Measurements from ENCODE around the gene KCNK1.
"Not testable (repeated sequence)": the region's sequence is repeated elsewhere in the genome, so short reads cannot be mapped to it uniquely, and the experiment has no call there.

KCNK1 gene

GRCh38 chr1:233617025-233617424 lies 3.1 kb downstream of the KCNK1 start:
- TF ChIP-seq ZNF274 (IDR thresholded peaks at IDR 0.05; ENCODE audit: low read depth, low read length): no peak
- H3K4me3 ChIP-seq (ENCODE audit: low read length): peak overlapping the region; percentile 70; the same call in 1 of the 2 replicates

GRCh38 chr1:233619414-233619813 lies 5.5 kb downstream of the KCNK1 start:
- H3K4me3 ChIP-seq (ENCODE audit: low read length): not testable (repeated sequence)

DNA sequence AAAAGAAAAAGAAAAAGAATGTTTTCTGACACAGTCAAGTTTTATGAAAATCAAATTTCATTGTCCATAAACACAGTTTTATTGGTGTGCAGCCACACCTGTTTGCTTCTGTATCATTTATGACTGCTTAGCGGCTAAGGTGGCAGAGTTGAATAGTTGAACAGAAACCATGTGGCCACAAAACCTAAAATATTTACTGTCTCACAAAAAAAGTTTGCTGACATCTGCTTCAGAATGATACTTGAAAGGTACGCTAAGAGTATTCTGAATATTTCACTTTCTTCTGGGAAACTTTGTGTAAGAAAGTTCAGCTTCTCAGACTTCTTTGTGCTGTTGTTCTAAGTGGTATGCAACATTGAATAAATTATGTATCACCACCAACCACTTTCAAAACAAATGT lies 6.2 kb downstream of the KCNK1 start:
- no peak overlapping the region; the same call in 1 of the 2 replicates for H3K4me3 ChIP-seq (ENCODE audit: low read length)
- no peak for TF ChIP-seq ZNF274 (IDR thresholded peaks at IDR 0.05; ENCODE audit: low read depth, low read length)

DNA sequence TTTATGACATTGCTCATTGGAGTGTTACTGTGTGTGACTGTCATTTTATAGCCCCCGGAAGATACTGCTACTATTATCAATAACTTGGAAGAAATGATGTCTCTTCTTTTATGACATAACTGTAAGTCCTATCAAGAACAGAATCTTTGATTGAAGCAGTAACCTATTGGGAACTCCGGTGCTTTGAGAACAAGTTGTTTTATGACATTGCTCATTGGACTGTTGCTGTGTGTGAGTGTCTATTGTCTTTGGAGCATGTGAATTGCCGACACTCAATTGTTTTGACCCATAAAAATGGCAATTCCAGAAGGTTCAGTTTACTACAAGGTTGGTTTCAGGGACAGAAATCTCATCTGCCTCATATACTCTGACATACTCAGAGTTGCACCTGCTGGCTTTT lies 8.0 kb downstream of the KCNK1 start:
- no peak overlapping the region for H3K4me3 ChIP-seq (ENCODE audit: low read length)
- TF ChIP-seq ZNF274 (IDR thresholded peaks at IDR 0.05; ENCODE audit: low read depth, low read length): no peak

GRCh38 chr1:233624289-233624688 lies 10.4 kb downstream of the KCNK1 start:
- no peak for TF ChIP-seq ZNF274 (IDR thresholded peaks at IDR 0.05; ENCODE audit: low read depth, low read length)
- no peak overlapping the region for H3K4me3 ChIP-seq (ENCODE audit: low read length)

DNA sequence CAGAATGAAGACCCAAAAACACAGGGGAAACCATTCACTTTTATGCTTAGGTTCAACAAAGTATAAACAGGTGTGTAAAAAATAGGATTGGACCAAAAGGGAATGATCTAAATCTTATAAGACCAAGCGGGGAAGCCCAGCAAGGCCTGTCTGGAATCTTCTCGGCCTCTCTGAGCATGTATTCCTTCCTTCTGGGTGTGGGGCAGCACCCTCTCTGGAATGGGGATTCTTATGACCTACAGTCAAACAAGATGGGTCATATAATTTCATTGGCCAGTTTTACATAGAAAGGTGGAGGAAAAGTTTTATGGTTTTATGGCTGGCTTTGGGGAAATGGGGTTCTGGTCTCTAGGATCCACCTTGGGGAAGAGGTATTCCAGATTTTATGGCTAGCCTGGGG lies 11.2 kb downstream of the KCNK1 start:
- no peak for TF ChIP-seq ZNF274 (IDR thresholded peaks at IDR 0.05; ENCODE audit: low read depth, low read length)
- H3K4me3 ChIP-seq (ENCODE audit: low read length): no peak overlapping the region

DNA sequence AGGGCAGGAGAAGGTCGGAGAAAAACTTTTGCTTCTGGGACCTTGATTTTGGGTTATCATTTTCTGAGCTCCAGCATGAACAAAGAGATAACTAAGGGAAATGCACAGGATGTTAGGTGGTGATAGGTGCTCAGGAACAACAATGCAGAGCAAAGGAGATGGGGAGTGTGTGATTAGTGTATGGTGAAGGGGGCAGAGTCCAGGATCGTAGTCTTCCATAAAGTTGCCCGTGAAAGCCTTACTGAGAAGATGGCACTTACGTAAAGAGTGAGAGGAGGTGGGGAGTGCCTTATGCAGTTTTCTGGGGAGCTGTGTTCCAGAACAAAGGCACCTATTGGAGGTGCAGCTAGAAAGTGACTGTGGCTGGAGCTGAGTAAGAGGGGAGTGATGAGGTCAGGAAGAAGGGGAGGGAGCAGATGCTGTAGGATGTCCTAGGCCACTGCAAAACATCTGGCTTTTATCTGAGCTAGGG lies 11.6 kb downstream of the KCNK1 start:
- no peak overlapping the region for H3K4me3 ChIP-seq (ENCODE audit: low read length)
- no peak for TF ChIP-seq ZNF274 (IDR thresholded peaks at IDR 0.05; ENCODE audit: low read depth, low read length)

DNA sequence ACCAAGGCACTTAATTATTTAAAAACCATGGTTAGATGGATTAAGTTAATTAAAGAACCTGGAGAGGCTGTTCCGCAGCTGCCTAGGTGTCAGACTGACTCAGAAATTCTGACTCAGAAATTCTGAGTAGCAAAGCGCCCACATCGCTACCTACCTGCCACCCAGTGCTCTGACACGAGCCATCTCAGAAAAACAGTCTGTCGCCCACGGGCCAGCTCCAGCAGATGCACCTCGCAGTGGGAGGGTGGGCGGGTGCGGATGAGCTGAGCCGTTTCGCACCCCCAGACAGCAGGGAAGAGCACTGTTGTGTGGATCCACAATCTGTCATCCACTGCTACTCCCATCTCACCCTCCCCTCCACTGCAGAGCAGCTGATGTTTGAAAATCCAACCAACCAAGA lies 13.5 kb downstream of the KCNK1 start:
- no peak for TF ChIP-seq ZNF274 (IDR thresholded peaks at IDR 0.05; ENCODE audit: low read depth, low read length)
- H3K4me3 ChIP-seq (ENCODE audit: low read length): no peak overlapping the region

GRCh38 chr1:233627823-233628222 lies 13.9 kb downstream of the KCNK1 start:
- TF ChIP-seq ZNF274 (IDR thresholded peaks at IDR 0.05; ENCODE audit: low read depth, low read length): no peak
- H3K4me3 ChIP-seq (ENCODE audit: low read length): no peak overlapping the region

GRCh38 chr1:233629305-233629935 lies 15.5 kb downstream of the KCNK1 start:
- TF ChIP-seq ZNF274 (IDR thresholded peaks at IDR 0.05; ENCODE audit: low read depth, low read length): no peak
- H3K4me3 ChIP-seq (ENCODE audit: low read length): no peak overlapping the region

DNA sequence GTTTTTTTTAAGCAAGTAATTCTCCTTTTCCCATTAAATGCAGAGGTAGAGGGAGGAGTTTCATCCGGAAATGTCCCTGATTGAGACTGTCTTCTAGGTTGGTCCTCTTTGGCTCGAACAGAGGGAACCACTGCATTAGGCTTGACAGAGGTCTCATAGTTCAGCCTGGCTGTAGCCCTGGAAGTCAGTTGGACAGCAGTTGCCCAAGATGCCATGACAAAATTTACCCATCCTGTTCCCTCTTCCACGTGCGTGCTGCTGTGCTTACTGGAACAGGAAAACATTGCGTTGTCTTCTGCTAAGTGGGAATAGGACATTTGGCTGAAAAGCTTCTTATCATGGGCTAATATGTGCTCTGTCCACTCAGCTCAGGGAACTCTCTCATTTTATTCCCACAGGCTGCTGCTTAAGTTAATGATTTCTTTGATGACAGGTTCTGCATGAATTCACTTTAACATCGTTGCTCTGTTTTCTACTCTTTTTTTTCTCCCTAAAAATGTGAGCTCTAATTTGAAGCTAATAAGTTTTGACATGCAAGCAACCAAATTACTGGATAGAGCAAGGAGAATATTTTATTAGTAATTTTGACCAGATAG lies 18.0 kb downstream of the KCNK1 start:
- no peak overlapping the region for H3K4me3 ChIP-seq (ENCODE audit: low read length)
- TF ChIP-seq ZNF274 (IDR thresholded peaks at IDR 0.05; ENCODE audit: low read depth, low read length): no peak

DNA sequence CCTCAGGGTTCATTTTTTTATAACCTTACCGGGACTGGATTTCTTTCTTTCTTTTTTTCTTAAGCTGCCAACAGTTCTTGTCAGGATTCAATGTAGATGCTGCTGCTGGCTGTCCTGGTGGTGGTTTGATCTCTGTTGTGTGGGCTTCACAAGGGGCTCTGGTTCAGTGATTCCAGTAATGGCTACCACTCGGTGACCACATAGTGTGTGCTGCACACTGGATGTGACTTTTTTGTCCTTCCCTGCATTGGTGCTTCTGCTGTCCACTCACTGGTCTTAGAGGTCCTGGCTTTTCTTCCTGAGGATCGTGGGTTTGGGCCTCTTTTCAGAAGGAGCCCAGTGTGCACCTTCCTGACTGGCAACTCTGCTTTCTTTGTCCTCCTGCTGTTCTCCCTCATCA lies 18.5 kb downstream of the KCNK1 start:
- no peak for TF ChIP-seq ZNF274 (IDR thresholded peaks at IDR 0.05; ENCODE audit: low read depth, low read length)
- no peak overlapping the region for H3K4me3 ChIP-seq (ENCODE audit: low read length)

GRCh38 chr1:233635765-233636502 lies 22.0 kb downstream of the KCNK1 start:
- no peak overlapping the region for H3K4me3 ChIP-seq (ENCODE audit: low read length)
- TF ChIP-seq ZNF274 (IDR thresholded peaks at IDR 0.05; ENCODE audit: low read depth, low read length): no peak

DNA sequence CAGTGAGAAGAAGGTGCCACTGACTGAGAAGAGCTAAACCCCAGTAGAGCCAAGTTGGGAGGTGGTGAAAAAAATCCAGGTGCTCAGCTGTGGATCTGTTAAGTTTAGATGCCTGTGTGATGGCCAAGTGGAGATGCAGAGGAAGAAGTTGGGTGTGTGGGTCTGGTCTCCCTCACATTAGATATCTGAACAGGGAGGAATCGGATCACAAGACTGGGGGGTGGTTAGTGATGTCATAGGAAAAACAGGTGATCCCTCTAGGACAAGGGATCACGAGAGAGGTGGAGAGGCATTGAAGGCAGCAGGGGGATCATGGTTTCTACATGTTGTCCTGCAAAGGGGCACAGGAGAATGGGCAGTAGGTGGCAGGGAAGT lies 22.6 kb downstream of the KCNK1 start:
- H3K4me3 ChIP-seq (ENCODE audit: low read length): no peak overlapping the region
- TF ChIP-seq ZNF274 (IDR thresholded peaks at IDR 0.05; ENCODE audit: low read depth, low read length): no peak

DNA sequence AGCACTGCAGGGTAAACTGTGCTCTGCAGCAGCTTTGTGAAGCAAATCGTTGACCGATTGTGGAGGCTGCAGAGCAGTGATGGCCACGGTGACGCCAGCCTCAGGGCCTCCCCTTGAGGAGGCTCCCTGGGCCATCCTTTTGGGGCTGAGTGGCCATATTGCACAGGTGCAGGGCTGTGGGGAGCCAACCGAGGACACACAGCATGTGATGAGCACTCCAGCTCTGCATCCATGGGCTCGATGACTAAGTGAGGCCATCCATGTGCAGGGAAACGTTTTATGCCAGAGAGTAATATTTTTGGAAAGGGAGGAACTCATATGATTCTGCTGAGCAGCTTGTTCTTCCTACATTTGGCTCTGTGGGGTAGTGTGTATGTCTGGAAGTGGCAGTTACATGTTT lies 24.6 kb downstream of the KCNK1 start:
- H3K4me3 ChIP-seq (ENCODE audit: low read length): no peak overlapping the region
- TF ChIP-seq ZNF274 (IDR thresholded peaks at IDR 0.05; ENCODE audit: low read depth, low read length): no peak

Data from GM08714 (cell line).